GM12878 (cell line): Measurements from ENCODE around the gene MAPT. TPM values are rescaled to one million over a fixed set of nuclear protein-coding genes. Genes with fewer than 3 reads are reported as not detected.

Experiments
- ATAC-seq: fragments of 200-7000 bp; cut with Tn5 transposase; 3 replicates; pipeline ENCODE4 v1.9.1; 2020; ENCODE audit warnings: mild to moderate bottlenecking, moderate library complexity
- BruUV-seq: library from RNA; stranded (reverse); fragments of 400-500 nt; replicated peaks from 2 replicates; lab custom pipeline; 2021; lab: Mats Ljungman, UMichigan
- CTCF ChIA-PET: fragments of 300-600 bp; sonication (Branson Sonifier 250); formaldehyde crosslinking; extraction: SDS; loops from one replicate; lab custom pipeline; 2021; ENCODE audit warnings: inconsistent platforms; lab: Yijun Ruan, JAX
- POLR2A ChIA-PET: fragments of 350-600 bp; formaldehyde crosslinking; extraction: SDS; loops from one replicate; lab custom pipeline; 2021; ENCODE audit warnings: inconsistent platforms; lab: Charles Lee
- RAD21 ChIA-PET: fragments of 300-600 bp; sonication (Branson Sonifier 250); formaldehyde crosslinking; loops from one replicate; lab custom pipeline; 2023; ENCODE audit warnings: antibody characterized with exemption; ENCODE audit not compliant: unreplicated experiment; lab: Charles Lee
- SMC1A ChIA-PET: fragments of 300-600 bp; sonication (Branson Sonifier 250); formaldehyde crosslinking; loops from one replicate; lab custom pipeline; 2023; ENCODE audit not compliant: unreplicated experiment, uncharacterized antibody; lab: Charles Lee
- DNase-seq: peaks from one replicate; pipeline ENCODE4 v3.0.0-alpha.2; 2011; ENCODE audit warnings: low read depth, low spot score
- FAIRE-seq: peaks from 3 replicates; lab custom pipeline; 2011; peaks lifted over from hg19 to GRCh38; lab: Jason Lieb, UNC
- H2AFZ ChIP-seq: 2 replicates; pipeline ENCODE4 v1.6.0; 2011; ENCODE audit warnings: low read depth, low read length, control low read depth; ENCODE audit not compliant: control insufficient read depth
- H3K27ac ChIP-seq: 2 replicates; pipeline ENCODE4 v1.5.1; 2011; ENCODE audit warnings: control low read depth; ENCODE audit not compliant: control insufficient read depth, insufficient read depth
- H3K27me3 ChIP-seq, 2 experiments: replicated peaks in 1 of 2; 2 replicates each; pipeline versions ENCODE4 v1.6.0 to v1.6.1; 2011; ENCODE audit warnings: low read length in 1 of 2; ENCODE audit not compliant: control insufficient read depth in 2 of 2, insufficient read depth in 2 of 2
- H3K36me3 ChIP-seq, 2 experiments: 2 replicates each; pipeline ENCODE4 v1.5.1; 2011; ENCODE audit warnings: low read length in 1 of 2; ENCODE audit not compliant: control insufficient read depth in 2 of 2, insufficient read depth in 2 of 2
- H3K4me1 ChIP-seq: 2 replicates; pipeline ENCODE4 v1.6.1; 2011; ENCODE audit warnings: mild to moderate bottlenecking, low read length, moderate library complexity, mixed read lengths; ENCODE audit not compliant: control insufficient read depth, insufficient read depth
- H3K4me2 ChIP-seq: 2 replicates; pipeline ENCODE4 v1.6.0; 2011; ENCODE audit warnings: control low read depth; ENCODE audit not compliant: control insufficient read depth, insufficient read depth
- H3K4me3 ChIP-seq: fragments of 200-600 bp; sonication (generic); 2 replicates; pipeline ENCODE4 v1.5.1; 2016
- H3K79me2 ChIP-seq: 2 replicates; pipeline ENCODE4 v1.6.0; 2011; ENCODE audit warnings: low read length; ENCODE audit not compliant: control insufficient read depth, insufficient read depth
- H3K9ac ChIP-seq: 2 replicates; pipeline ENCODE4 v1.8.0; 2011; ENCODE audit warnings: low read length, control low read depth, mixed read lengths; ENCODE audit not compliant: control insufficient read depth, insufficient read depth
- H3K9me3 ChIP-seq: replicated peaks from 3 replicates; pipeline ENCODE4 v1.5.1; 2011; ENCODE audit warnings: mild to moderate bottlenecking, low read length; ENCODE audit not compliant: control insufficient read depth, insufficient read depth
- H4K20me1 ChIP-seq: 2 replicates; pipeline ENCODE4 v1.6.0; 2011; ENCODE audit not compliant: control insufficient read depth, insufficient read depth
- CREB1 ChIP-seq: IDR thresholded peaks from 2 replicates; pipeline ENCODE4 v1.6.1; 2012; ENCODE audit warnings: low read depth, mild to moderate bottlenecking, inconsistent platforms
- IKZF1 ChIP-seq: fragments of 450-650 bp; conservative IDR thresholded peaks from 2 replicates; pipeline ENCODE4 v1.6.1; 2017; ENCODE audit warnings: antibody characterized with exemption, mild to moderate bottlenecking
- RB1 ChIP-seq: fragments of 450-650 bp; formaldehyde crosslinking; IDR thresholded peaks from 2 replicates; pipeline ENCODE4 v1.6.1; 2017; ENCODE audit warnings: mild to moderate bottlenecking, borderline replicate concordance
- RELA ChIP-seq: fragments of 450-650 bp; IDR thresholded peaks from 2 replicates; pipeline ENCODE4 v1.8.0; 2014; ENCODE audit warnings: borderline replicate concordance; ENCODE audit not compliant: partially characterized antibody
- RFX5 ChIP-seq: IDR thresholded peaks from 2 replicates; pipeline ENCODE4 v1.6.1; 2011; ENCODE audit warnings: low read depth, low read length, improper control_type of control experiment
- ZNF274 ChIP-seq: IDR thresholded peaks from one replicate; pipeline ENCODE4 v1.8.0; 2011; ENCODE audit not compliant: insufficient read length, insufficient read depth
- WGBS: methylation state at CpG from one replicate; pipeline ENCODE4 v1.1.6; 2016; ENCODE audit warnings: low lambda C conversion rate; ENCODE audit not compliant: insufficient replicate concordance, insufficient coverage; ENCODE audit errors: missing lambda C conversion rate; 5-methylcytosine and 5-hydroxymethylcytosine counted together
- in situ Hi-C: fragments of 300-500 bp; cut with MboI; formaldehyde crosslinking; loops from 9 replicates; pipeline ENCODE4 v1.14.3; 2018; ENCODE audit warnings: mixed read lengths
- intact Hi-C: fragments of 100-400 bp; cut with micrococcal nuclease; formaldehyde crosslinking; loops from one replicate; pipeline ENCODE4 v1.14.2; 2022; ENCODE audit not compliant: unreplicated experiment
- polyA plus RNA-seq, 11 experiments: library from polyadenylated mRNA; depleted of rRNA in 4 of 11; unstranded in 6 of 11; stranded (reverse) in 5 of 11; fragments of >200 nt; fragmentation: Nextera tagmentation in 4 of 11; fragmentation: Illumina TruSeq in 1 of 11; extraction: Ambion mirVana in 4 of 11; extraction: Trizol in 1 of 11; gene quantifications; 1 replicate in 1 of 11; 2 replicates in 10 of 11; pipeline versions ENCODE4 v1.2.1 to v1.2.3, GENCODE V29; 2011 to 2016; ENCODE audit warnings: inconsistent platforms in 2 of 11, missing spikeins in 2 of 11, low read depth in 1 of 11
- total RNA-seq, 4 experiments: library from RNA; depleted of rRNA in 3 of 4; stranded (reverse); fragments of >200 nt in 3 of 4; fragmentation: Illumina TruSeq in 1 of 4; extraction: Trizol in 1 of 4; gene quantifications; 2 replicates each; pipeline versions ENCODE4 v1.2.1 to v1.2.3, GENCODE V29; 2013 to 2021
- TF ChIP-seq, protein P1 (sequence below): fragments of 450-650 bp; IDR thresholded peaks from 2 replicates; pipeline ENCODE4 v1.6.1; 2016; ENCODE audit warnings: mild to moderate bottlenecking, moderate library complexity, borderline replicate concordance
- TF ChIP-seq, protein P2 (sequence below): fragments of 450-650 bp; IDR thresholded peaks from 2 replicates; pipeline ENCODE4 v1.6.1; 2017; ENCODE audit warnings: antibody characterized with exemption, mild to moderate bottlenecking, moderate library complexity
- TF ChIP-seq, protein P3 (sequence below): fragments of 450-650 bp; IDR thresholded peaks from 2 replicates; pipeline ENCODE4 v1.6.1; 2017; ENCODE audit warnings: mild to moderate bottlenecking, moderate library complexity

The MAPT gene
- total and polyA plus RNA-seq, 10 of the 15 experiments (the other 5 are each of a cell fraction or from before 2014, with no cell fraction given), result under 0.01 to 0.05 (median 0.03) TPM; not detected in 7

DNA sequence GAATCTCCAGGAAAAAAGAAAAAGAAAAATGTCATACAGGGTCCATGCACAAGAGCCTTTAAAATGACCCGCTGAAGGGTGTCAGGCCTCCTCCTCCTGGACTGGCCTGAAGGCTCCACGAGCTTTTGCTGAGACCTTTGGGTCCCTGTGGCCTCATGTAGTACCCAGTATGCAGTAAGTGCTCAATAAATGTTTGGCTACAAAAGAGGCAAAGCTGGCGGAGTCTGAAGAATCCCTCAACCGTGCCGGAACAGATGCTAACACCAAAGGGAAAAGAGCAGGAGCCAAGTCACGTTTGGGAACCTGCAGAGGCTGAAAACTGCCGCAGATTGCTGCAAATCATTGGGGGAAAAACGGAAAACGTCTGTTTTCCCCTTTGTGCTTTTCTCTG, 105.5 kb downstream of the MAPT start:
- no peak for TF ChIP-seq RFX5
- no peak for TF ChIP-seq IKZF1
- no peak for TF ChIP-seq CREB1
- TF ChIP-seq RB1, result no peak
- TF ChIP-seq ZNF274, result no peak
- TF ChIP-seq, protein P1, sequence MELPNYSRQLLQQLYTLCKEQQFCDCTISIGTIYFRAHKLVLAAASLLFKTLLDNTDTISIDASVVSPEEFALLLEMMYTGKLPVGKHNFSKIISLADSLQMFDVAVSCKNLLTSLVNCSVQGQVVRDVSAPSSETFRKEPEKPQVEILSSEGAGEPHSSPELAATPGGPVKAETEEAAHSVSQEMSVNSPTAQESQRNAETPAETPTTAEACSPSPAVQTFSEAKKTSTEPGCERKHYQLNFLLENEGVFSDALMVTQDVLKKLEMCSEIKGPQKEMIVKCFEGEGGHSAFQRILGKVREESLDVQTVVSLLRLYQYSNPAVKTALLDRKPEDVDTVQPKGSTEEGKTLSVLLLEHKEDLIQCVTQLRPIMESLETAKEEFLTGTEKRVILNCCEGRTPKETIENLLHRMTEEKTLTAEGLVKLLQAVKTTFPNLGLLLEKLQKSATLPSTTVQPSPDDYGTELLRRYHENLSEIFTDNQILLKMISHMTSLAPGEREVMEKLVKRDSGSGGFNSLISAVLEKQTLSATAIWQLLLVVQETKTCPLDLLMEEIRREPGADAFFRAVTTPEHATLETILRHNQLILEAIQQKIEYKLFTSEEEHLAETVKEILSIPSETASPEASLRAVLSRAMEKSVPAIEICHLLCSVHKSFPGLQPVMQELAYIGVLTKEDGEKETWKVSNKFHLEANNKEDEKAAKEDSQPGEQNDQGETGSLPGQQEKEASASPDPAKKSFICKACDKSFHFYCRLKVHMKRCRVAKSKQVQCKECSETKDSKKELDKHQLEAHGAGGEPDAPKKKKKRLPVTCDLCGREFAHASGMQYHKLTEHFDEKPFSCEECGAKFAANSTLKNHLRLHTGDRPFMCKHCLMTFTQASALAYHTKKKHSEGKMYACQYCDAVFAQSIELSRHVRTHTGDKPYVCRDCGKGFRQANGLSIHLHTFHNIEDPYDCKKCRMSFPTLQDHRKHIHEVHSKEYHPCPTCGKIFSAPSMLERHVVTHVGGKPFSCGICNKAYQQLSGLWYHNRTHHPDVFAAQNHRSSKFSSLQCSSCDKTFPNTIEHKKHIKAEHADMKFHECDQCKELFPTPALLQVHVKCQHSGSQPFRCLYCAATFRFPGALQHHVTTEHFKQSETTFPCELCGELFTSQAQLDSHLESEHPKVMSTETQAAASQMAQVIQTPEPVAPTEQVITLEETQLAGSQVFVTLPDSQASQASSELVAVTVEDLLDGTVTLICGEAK, result no peak
- TF ChIP-seq, protein P2, sequence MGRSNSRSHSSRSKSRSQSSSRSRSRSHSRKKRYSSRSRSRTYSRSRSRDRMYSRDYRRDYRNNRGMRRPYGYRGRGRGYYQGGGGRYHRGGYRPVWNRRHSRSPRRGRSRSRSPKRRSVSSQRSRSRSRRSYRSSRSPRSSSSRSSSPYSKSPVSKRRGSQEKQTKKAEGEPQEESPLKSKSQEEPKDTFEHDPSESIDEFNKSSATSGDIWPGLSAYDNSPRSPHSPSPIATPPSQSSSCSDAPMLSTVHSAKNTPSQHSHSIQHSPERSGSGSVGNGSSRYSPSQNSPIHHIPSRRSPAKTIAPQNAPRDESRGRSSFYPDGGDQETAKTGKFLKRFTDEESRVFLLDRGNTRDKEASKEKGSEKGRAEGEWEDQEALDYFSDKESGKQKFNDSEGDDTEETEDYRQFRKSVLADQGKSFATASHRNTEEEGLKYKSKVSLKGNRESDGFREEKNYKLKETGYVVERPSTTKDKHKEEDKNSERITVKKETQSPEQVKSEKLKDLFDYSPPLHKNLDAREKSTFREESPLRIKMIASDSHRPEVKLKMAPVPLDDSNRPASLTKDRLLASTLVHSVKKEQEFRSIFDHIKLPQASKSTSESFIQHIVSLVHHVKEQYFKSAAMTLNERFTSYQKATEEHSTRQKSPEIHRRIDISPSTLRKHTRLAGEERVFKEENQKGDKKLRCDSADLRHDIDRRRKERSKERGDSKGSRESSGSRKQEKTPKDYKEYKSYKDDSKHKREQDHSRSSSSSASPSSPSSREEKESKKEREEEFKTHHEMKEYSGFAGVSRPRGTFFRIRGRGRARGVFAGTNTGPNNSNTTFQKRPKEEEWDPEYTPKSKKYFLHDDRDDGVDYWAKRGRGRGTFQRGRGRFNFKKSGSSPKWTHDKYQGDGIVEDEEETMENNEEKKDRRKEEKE, result no peak
- TF ChIP-seq, protein P3, sequence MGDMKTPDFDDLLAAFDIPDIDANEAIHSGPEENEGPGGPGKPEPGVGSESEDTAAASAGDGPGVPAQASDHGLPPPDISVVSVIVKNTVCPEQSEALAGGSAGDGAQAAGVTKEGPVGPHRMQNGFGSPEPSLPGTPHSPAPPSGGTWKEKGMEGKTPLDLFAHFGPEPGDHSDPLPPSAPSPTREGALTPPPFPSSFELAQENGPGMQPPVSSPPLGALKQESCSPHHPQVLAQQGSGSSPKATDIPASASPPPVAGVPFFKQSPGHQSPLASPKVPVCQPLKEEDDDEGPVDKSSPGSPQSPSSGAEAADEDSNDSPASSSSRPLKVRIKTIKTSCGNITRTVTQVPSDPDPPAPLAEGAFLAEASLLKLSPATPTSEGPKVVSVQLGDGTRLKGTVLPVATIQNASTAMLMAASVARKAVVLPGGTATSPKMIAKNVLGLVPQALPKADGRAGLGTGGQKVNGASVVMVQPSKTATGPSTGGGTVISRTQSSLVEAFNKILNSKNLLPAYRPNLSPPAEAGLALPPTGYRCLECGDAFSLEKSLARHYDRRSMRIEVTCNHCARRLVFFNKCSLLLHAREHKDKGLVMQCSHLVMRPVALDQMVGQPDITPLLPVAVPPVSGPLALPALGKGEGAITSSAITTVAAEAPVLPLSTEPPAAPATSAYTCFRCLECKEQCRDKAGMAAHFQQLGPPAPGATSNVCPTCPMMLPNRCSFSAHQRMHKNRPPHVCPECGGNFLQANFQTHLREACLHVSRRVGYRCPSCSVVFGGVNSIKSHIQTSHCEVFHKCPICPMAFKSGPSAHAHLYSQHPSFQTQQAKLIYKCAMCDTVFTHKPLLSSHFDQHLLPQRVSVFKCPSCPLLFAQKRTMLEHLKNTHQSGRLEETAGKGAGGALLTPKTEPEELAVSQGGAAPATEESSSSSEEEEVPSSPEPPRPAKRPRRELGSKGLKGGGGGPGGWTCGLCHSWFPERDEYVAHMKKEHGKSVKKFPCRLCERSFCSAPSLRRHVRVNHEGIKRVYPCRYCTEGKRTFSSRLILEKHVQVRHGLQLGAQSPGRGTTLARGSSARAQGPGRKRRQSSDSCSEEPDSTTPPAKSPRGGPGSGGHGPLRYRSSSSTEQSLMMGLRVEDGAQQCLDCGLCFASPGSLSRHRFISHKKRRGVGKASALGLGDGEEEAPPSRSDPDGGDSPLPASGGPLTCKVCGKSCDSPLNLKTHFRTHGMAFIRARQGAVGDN, result no peak
- no peak for TF ChIP-seq RELA
- TF ChIP-seq, all 136 proteins: peak for 0
- no peak overlapping the region for H2AFZ ChIP-seq
- no peak for FAIRE-seq
- in situ Hi-C loops (loop anchor here (5.0 kb wide), 2 partner anchors 217 to 267 kb away; no protein-coding TSS in a partner anchor), intact Hi-C loops (no loop called here)
- no peaks in the 10 kb centered on the region for H3K36me3 ChIP-seq
- no peak for DNase-seq
- no peaks in the 10 kb centered on the region for H3K4me1 ChIP-seq
- H3K27ac ChIP-seq, result no peak overlapping the region
- ChIA-PET SMC1A (interaction anchor here (0.7 to 3.1 kb wide), 3 partner anchors 8 to 213 kb away, joined by 3 to 7 read pairs (median 3); no protein-coding TSS in a partner anchor), POLR2A (no interaction called here), CTCF (interaction anchor here (0.8 to 6.4 kb wide), 2 partner anchors 59 to 211 kb away, joined by 3 to 65 read pairs; no protein-coding TSS in a partner anchor), RAD21 (no interaction called here)
- no TSS peak for BruUV-seq
- 33% methylated on average over 9 of the region's 9 CpGs for WGBS
- H3K4me2 ChIP-seq, result no peak overlapping the region
- H3K4me3 ChIP-seq, result no peak overlapping the region
- no peaks in the 10 kb centered on the region for H3K27me3 ChIP-seq
- no peaks in the 10 kb centered on the region for H3K79me2 ChIP-seq
- ATAC-seq, result no peak
- no peaks in the 10 kb centered on the region for H4K20me1 ChIP-seq
- no peak overlapping the region for H3K9ac ChIP-seq
- no peaks in the 10 kb centered on the region for H3K9me3 ChIP-seq
